Activated CD8-positive, alpha-beta T cell treated with anti-CD3 and anti-CD28 coated beads, Interleukin-2, amount 10 ng/mL, durations not matched to agents 7 days and 5 days (primary cell): ENCODE data around the gene TUBGCP5. TPM values are rescaled to one million over a fixed set of nuclear protein-coding genes. Genes with fewer than 3 reads are reported as not detected.

ENCODE experiments used
- total RNA-seq, 2 experiments: library from RNA; stranded (reverse); gene quantifications; one replicate each; pipeline ENCODE4 v1.2.3, GENCODE V29; 2021

TUBGCP5 gene
- total RNA-seq, 2 experiments from 2014 or later = 25.3 to 27.3 TPM

Other genes with a start within 250 kb of the TUBGCP5 start
- 10 to 100 TPM; 53.7 to 59.5 TPM for gene NIPA2, start 200.9 kb downstream of the TUBGCP5 start, total RNA-seq
- gene CYFIP1, start 59.2 kb downstream of the TUBGCP5 start, total RNA-seq = 1 to 10 TPM; 8.8 to 9.3 TPM
- gene GOLGA6L1, start 97.3 kb upstream of the TUBGCP5 start, total RNA-seq = not detected